SU-DHL-6 (cell line): ENCODE results near the gene TSSC4.
A peak's percentile ranks its signal among the peaks of the same experiment; 100 is the strongest.

Experiments
- H2AFZ ChIP-seq: fragments of 200-600 bp; sonication (generic); 2 replicates; pipeline ENCODE4 v1.6.1; 2014; ENCODE audit warnings: low read depth, mild to moderate bottlenecking, moderate library complexity, mixed read lengths, antibody characterized with exemption, low read length; ENCODE audit not compliant: severe bottlenecking
- H3F3A ChIP-seq: fragments of 200-600 bp; shearing (Covaris generic); 2 replicates; pipeline ENCODE4 v1.6.0; 2016; ENCODE audit warnings: antibody characterized with exemption, mild to moderate bottlenecking; ENCODE audit not compliant: insufficient read depth
- H3K27ac ChIP-seq: fragments of 200-600 bp; sonication (generic); 2 replicates; pipeline ENCODE4 v1.5.1; 2016; ENCODE audit warnings: low read depth, mild to moderate bottlenecking, low read length, moderate library complexity, mixed read lengths
- H3K27me3 ChIP-seq: fragments of 200-600 bp; sonication (generic), shearing (Covaris generic); 2 replicates; pipeline ENCODE4 v1.6.0; 2014; ENCODE audit warnings: mild to moderate bottlenecking, low read length
- H3K36me3 ChIP-seq: fragments of 200-600 bp; sonication (generic); 2 replicates; pipeline ENCODE4 v1.6.1; 2014; ENCODE audit warnings: mild to moderate bottlenecking, low read length, mixed read lengths
- H3K4me2 ChIP-seq: fragments of 300-600, 200-600 bp; shearing (Covaris generic), sonication (generic); 2 replicates; pipeline ENCODE4 v1.6.0; 2014; ENCODE audit warnings: low read length, low read depth, mild to moderate bottlenecking; ENCODE audit not compliant: poor library complexity, severe bottlenecking
- H3K4me3 ChIP-seq: fragments of 200-600 bp; sonication (generic); 2 replicates; pipeline ENCODE4 v1.5.1; 2014; ENCODE audit warnings: antibody characterized with exemption, low read length, mild to moderate bottlenecking, mixed read lengths; ENCODE audit not compliant: insufficient read depth, poor library complexity, severe bottlenecking
- H3K79me2 ChIP-seq: fragments of 200-600 bp; sonication (generic); 2 replicates; pipeline ENCODE4 v1.6.1; 2014; ENCODE audit warnings: mild to moderate bottlenecking, low read length, moderate library complexity; ENCODE audit not compliant: insufficient read depth
- H3K9ac ChIP-seq: fragments of 200-600 bp; sonication (generic); 2 replicates; pipeline ENCODE4 v1.7.0; 2014; ENCODE audit warnings: mild to moderate bottlenecking, low read length
- H3K9me2 ChIP-seq: fragments of 200-600 bp; sonication (generic); replicated peaks from 2 replicates; pipeline ENCODE4 v1.6.1; 2014; ENCODE audit warnings: low read length; ENCODE audit not compliant: insufficient read depth
- H3K9me3 ChIP-seq: fragments of 200-600 bp; sonication (generic); 2 replicates; pipeline ENCODE4 v1.6.1; 2014; ENCODE audit warnings: low read length, mixed read lengths; ENCODE audit not compliant: insufficient read depth
- H4K20me1 ChIP-seq: fragments of 200-600 bp; sonication (generic); 2 replicates; pipeline ENCODE4 v1.6.1; 2014; ENCODE audit warnings: low read depth, mild to moderate bottlenecking, antibody characterized with exemption, low read length, moderate library complexity, mixed read lengths
- CTCF ChIP-seq: fragments of 200-600 bp; sonication (generic); IDR thresholded peaks from one replicate; pipeline ENCODE4 v1.5.1; 2017; ENCODE audit warnings: antibody characterized with exemption, mild to moderate bottlenecking, low read length, moderate library complexity; ENCODE audit not compliant: insufficient read depth, poor library complexity, severe bottlenecking
- EZH2phosphoT487 ChIP-seq: fragments of 200-600 bp; sonication (generic), shearing (Covaris generic); conservative IDR thresholded peaks from 2 replicates; pipeline ENCODE4 v1.6.1; 2018; ENCODE audit warnings: mild to moderate bottlenecking, antibody characterized with exemption, low read length, moderate library complexity, mixed read lengths

Gene TSSC4

GRCh38 chr11:2397005-2397404 lies 3.5 kb upstream of the TSSC4 start:
- Histone ChIP-seq H3K79me2 (peaks cover 24% of the 10 kb centered on the region), H3K27ac (no peak overlapping the region), H3K36me3 (no peaks in the 10 kb centered on the region), H4K20me1 (no peaks in the 10 kb centered on the region), H3K4me2 (no peak overlapping the region), H3K9me2 (no peaks in the 10 kb centered on the region), H3K9me3 (no peaks in the 10 kb centered on the region), H3K9ac (no peak overlapping the region), H2AFZ (no peak overlapping the region), H3K27me3 (no peaks in the 10 kb centered on the region), H3K4me3 (no peak overlapping the region), H3F3A (peaks cover 26% of the 10 kb centered on the region)
- TF ChIP-seq EZH2phosphoT487 (no peak), CTCF (no peak)

GRCh38 chr11:2398664-2399355 lies 1.7 kb upstream of the TSSC4 start:
- Histone ChIP-seq H3K4me2 (peak overlapping the region; percentile 69), H3K27me3 (no peaks in the 10 kb centered on the region), H3K9me3 (no peaks in the 10 kb centered on the region), H4K20me1 (no peaks in the 10 kb centered on the region), H2AFZ (no peak overlapping the region), H3F3A (peaks cover 26% of the 10 kb centered on the region), H3K79me2 (peaks cover 11% of the 10 kb centered on the region), H3K4me3 (no peak overlapping the region), H3K9ac (peak overlapping the region; percentile 83), H3K36me3 (no peaks in the 10 kb centered on the region), H3K9me2 (no peaks in the 10 kb centered on the region), H3K27ac (peak overlapping the region; percentile 77)
- TF ChIP-seq EZH2phosphoT487 = no peak
- TF ChIP-seq CTCF = peak; percentile 70

GRCh38 chr11:2399488-2400068 lies 972 bp upstream of the TSSC4 start:
- H3K79me2 ChIP-seq = peaks cover 11% of the 10 kb centered on the region
- peak overlapping the region; percentile 69 for H3K4me2 ChIP-seq
- no peaks in the 10 kb centered on the region for H3K9me2 ChIP-seq
- TF ChIP-seq EZH2phosphoT487 (no peak), CTCF (no peak)
- peaks cover 23% of the 10 kb centered on the region for H3F3A ChIP-seq
- peak overlapping the region; percentile 77 for H3K27ac ChIP-seq
- no peaks in the 10 kb centered on the region for H3K27me3 ChIP-seq
- no peak overlapping the region for H2AFZ ChIP-seq
- peak overlapping the region; percentile 83 for H3K9ac ChIP-seq
- H3K9me3 ChIP-seq = no peaks in the 10 kb centered on the region
- H3K4me3 ChIP-seq = peak overlapping the region; percentile 69
- H3K36me3 ChIP-seq = no peaks in the 10 kb centered on the region
- H4K20me1 ChIP-seq = no peaks in the 10 kb centered on the region
